SK-N-SH (cell line): ENCODE measurements around the gene MICAL2.

Source experiments
- CTCF ChIP-seq: fragments of 200-600 bp; sonication (generic); IDR thresholded peaks from 2 replicates; pipeline ENCODE4 v1.6.1; 2017; ENCODE audit warnings: antibody characterized with exemption, mild to moderate bottlenecking, moderate library complexity
- NRF1 ChIP-seq: IDR thresholded peaks from 2 replicates; pipeline ENCODE4 v1.6.1; 2012; ENCODE audit warnings: low read depth, mild to moderate bottlenecking, low read length
- PBX3 ChIP-seq: IDR thresholded peaks from 2 replicates; pipeline ENCODE4; 2012
- POLR2AphosphoS5 ChIP-seq: IDR thresholded peaks from 2 replicates; pipeline ENCODE4 v1.6.1; 2012; ENCODE audit warnings: low read depth, low read length
- RXRA ChIP-seq: IDR thresholded peaks from 2 replicates; pipeline ENCODE4 v1.4.0; 2012; ENCODE audit warnings: low read depth, mild to moderate bottlenecking, borderline replicate concordance
- SIN3A ChIP-seq: IDR thresholded peaks from 2 replicates; pipeline ENCODE4 v1.6.1; 2012; ENCODE audit warnings: low read depth, mild to moderate bottlenecking, low read length, moderate library complexity, borderline replicate concordance
- TAF1 ChIP-seq: IDR thresholded peaks from 2 replicates; pipeline ENCODE4 v1.6.1; 2012; ENCODE audit warnings: low read depth, mild to moderate bottlenecking, low read length, moderate library complexity, borderline replicate concordance
- USF1 ChIP-seq: IDR thresholded peaks from 2 replicates; pipeline ENCODE4 v1.4.0; 2012; ENCODE audit warnings: low read depth, borderline replicate concordance

GRCh38 chr11:12149672-12150225 lies 39.4 kb downstream of the MICAL2 start:
- TF ChIP-seq CTCF (no peak), POLR2AphosphoS5 (no peak), SIN3A (no peak), NRF1 (no peak), PBX3 (no peak), USF1 (no peak), RXRA (no peak), TAF1 (no peak)
